HepG2 (cell line): Measurements from ENCODE around the gene KCNJ14. TPM values are rescaled to one million over a fixed set of nuclear protein-coding genes. Genes with fewer than 3 reads are reported as not detected.

ENCODE experiments used
- ARID2 ChIP-seq: sonication (generic); formaldehyde crosslinking; IDR thresholded peaks from 2 replicates; pipeline ENCODE4 v1.8.1; 2022; ENCODE audit warnings: mild to moderate bottlenecking, missing genetic modification reagents, borderline replicate concordance
- ATF7 ChIP-seq, 2 experiments: fragments of 450-650 bp in 1 of 2; sonication (generic) in 1 of 2; formaldehyde crosslinking in 1 of 2; IDR thresholded peaks; 2 replicates each; pipeline versions ENCODE4 v1.4.0 to v1.6.1; 2016 to 2020; ENCODE audit warnings: antibody characterized with exemption in 1 of 2, mild to moderate bottlenecking in 1 of 2, missing genetic modification reagents in 1 of 2
- DNMT1 ChIP-seq: sonication (generic); formaldehyde crosslinking; IDR thresholded peaks from 2 replicates; pipeline ENCODE4 v1.5.1; 2020; ENCODE audit warnings: mild to moderate bottlenecking, missing genetic modification reagents
- ELF1 ChIP-seq: sonication (generic); formaldehyde crosslinking; IDR thresholded peaks from 2 replicates; pipeline ENCODE4 v1.4.0; 2020; ENCODE audit warnings: missing genetic modification reagents
- FOXO1 ChIP-seq: sonication (generic); formaldehyde crosslinking; IDR thresholded peaks from 2 replicates; pipeline ENCODE4 v1.4.0; 2020; ENCODE audit warnings: missing genetic modification reagents
- MYC ChIP-seq: sonication (generic); formaldehyde crosslinking; IDR thresholded peaks from 2 replicates; pipeline ENCODE4 v1.9.0; 2021; ENCODE audit warnings: missing genetic modification reagents, borderline replicate concordance
- PHF21A ChIP-seq: sonication (generic); formaldehyde crosslinking; IDR thresholded peaks from 2 replicates; pipeline ENCODE4 v1.5.0; 2020; ENCODE audit warnings: mild to moderate bottlenecking, missing genetic modification reagents
- RAD21 ChIP-seq: fragments of 450-650 bp; formaldehyde crosslinking; IDR thresholded peaks from 2 replicates; pipeline ENCODE4 v1.5.0; 2020; ENCODE audit warnings: mild to moderate bottlenecking
- SRSF1 ChIP-seq: fragments of 200-400 bp; formaldehyde crosslinking; optimal IDR thresholded peaks from 2 replicates; pipeline ENCODE3; 2017; ENCODE audit warnings: mild to moderate bottlenecking, low read depth, low read length, moderate library complexity
- SSRP1 ChIP-seq: IDR thresholded peaks from 2 replicates; pipeline ENCODE4 v1.6.1; 2016; ENCODE audit warnings: control low read depth
- TOE1 ChIP-seq: sonication (generic); formaldehyde crosslinking; IDR thresholded peaks from 2 replicates; pipeline ENCODE4 v1.4.0; 2020; ENCODE audit warnings: mild to moderate bottlenecking, missing genetic modification reagents
- ZNF329 ChIP-seq: sonication (generic); formaldehyde crosslinking; IDR thresholded peaks from 2 replicates; pipeline ENCODE4 v1.9.0; 2021; ENCODE audit warnings: low read depth, mild to moderate bottlenecking, missing genetic modification reagents
- polyA plus RNA-seq, 8 experiments: library from polyadenylated mRNA; depleted of rRNA in 3 of 8; stranded (reverse) in 7 of 8; unstranded in 1 of 8; fragments of >200 nt; fragmentation: Illumina TruSeq in 4 of 8; extraction: Trizol in 4 of 8; gene quantifications; 2 replicates each; pipeline versions ENCODE4 v1.2.1 to v1.2.3, GENCODE V29; 2011 to 2016; ENCODE audit warnings: low read depth in 4 of 8, missing spikeins in 1 of 8, mixed read lengths in 1 of 8; ENCODE audit not compliant: insufficient read depth in 1 of 8
- total RNA-seq, 5 experiments: library from RNA; depleted of rRNA; stranded (reverse); fragments of >200 nt; fragmentation: Illumina TruSeq; extraction: Trizol; gene quantifications; 2 replicates each; pipeline ENCODE4 v1.2.3, GENCODE V29; 2016; ENCODE audit warnings: low read depth in 1 of 5
- TF ChIP-seq, protein P1 (sequence below): sonication (generic); formaldehyde crosslinking; IDR thresholded peaks from 2 replicates; pipeline ENCODE4 v1.8.1; 2023; ENCODE audit warnings: mild to moderate bottlenecking, missing genetic modification reagents
- TF ChIP-seq, protein P2 (sequence below): sonication (generic); formaldehyde crosslinking; IDR thresholded peaks from 2 replicates; pipeline ENCODE4 v1.4.0; 2020; ENCODE audit warnings: missing genetic modification reagents, mild to moderate bottlenecking, borderline replicate concordance
- TF ChIP-seq, protein P3 (sequence below): conservative IDR thresholded peaks from 2 replicates; pipeline ENCODE4 v1.6.1; 2018; ENCODE audit warnings: missing genetic modification reagents
- TF ChIP-seq, protein P4 (sequence below): sonication (generic); formaldehyde crosslinking; IDR thresholded peaks from 2 replicates; pipeline ENCODE4 v1.8.0; 2022; ENCODE audit warnings: mild to moderate bottlenecking, missing genetic modification reagents, moderate library complexity
- TF ChIP-seq, protein P5 (sequence below): sonication (generic); formaldehyde crosslinking; conservative IDR thresholded peaks from 2 replicates; pipeline ENCODE4 v1.4.0; 2020; ENCODE audit warnings: missing genetic modification reagents
- TF ChIP-seq, protein P6 (sequence below): sonication (generic); formaldehyde crosslinking; conservative IDR thresholded peaks from 2 replicates; pipeline ENCODE4 v1.4.0; 2020; ENCODE audit warnings: missing genetic modification reagents
- TF ChIP-seq, protein P7 (sequence below): sonication (generic); formaldehyde crosslinking; conservative IDR thresholded peaks from 2 replicates; pipeline ENCODE4 v1.8.0; 2022; ENCODE audit warnings: low read depth, missing genetic modification reagents

KCNJ14 gene
- total and polyA plus RNA-seq, 2 of the 13 experiments (the other 11 are each of a cell fraction or from before 2014, with no cell fraction given): 0.20 to 0.51 TPM

DNA sequence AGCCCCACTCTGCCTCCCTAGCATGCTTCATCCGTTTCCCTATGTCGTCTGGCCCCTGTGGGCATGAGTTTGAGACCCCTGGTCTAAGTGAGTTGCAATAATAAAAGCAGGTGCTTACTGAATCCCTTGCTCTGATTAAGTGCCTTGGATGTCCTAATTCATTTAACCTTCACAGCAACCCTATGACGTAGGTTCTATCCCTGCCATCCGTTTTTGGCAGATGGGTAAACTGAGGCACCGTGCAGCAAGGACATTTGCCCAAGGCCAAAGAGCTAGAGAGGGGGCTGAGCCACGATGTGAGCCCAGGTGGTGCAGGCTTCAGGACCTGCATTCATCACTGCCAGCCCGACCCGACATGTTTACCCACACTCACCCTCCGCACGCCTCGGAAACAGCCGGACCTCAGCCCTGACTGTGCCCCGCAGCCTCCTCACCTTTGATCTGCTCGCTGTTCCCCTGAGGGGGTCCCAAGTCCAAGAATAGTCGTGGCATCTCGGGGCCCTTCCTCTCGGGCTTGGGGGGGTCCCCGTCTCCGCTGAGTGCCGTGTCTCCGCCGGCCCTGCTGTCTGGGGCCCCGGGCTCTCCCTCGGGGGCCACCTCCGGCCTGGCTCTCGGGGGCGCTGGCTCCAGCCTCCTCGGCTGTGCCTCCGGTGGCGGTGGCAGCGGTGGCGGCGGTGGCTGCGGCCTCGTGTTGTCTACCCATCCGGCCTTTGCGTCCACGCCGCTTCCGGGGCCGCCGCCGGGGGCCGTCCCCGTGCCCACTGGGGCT is 41.8 kb downstream of the KCNJ14 start (continued):
- TF ChIP-seq, protein P1, sequence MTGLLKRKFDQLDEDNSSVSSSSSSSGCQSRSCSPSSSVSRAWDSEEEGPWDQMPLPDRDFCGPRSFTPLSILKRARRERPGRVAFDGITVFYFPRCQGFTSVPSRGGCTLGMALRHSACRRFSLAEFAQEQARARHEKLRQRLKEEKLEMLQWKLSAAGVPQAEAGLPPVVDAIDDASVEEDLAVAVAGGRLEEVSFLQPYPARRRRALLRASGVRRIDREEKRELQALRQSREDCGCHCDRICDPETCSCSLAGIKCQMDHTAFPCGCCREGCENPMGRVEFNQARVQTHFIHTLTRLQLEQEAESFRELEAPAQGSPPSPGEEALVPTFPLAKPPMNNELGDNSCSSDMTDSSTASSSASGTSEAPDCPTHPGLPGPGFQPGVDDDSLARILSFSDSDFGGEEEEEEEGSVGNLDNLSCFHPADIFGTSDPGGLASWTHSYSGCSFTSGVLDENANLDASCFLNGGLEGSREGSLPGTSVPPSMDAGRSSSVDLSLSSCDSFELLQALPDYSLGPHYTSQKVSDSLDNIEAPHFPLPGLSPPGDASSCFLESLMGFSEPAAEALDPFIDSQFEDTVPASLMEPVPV (CRISPR knock-in tag): no peak
- no peak for TF ChIP-seq ZNF329 (CRISPR knock-in tag)
- TF ChIP-seq FOXO1 (CRISPR knock-in tag): peak; percentile 63; the same call in 1 of the 2 replicates
- TF ChIP-seq SSRP1 (CRISPR knock-in tag): 0 out of 2 replicates have a peak, but pooled peaks have one; percentile 21
- no peak for TF ChIP-seq DNMT1
- TF ChIP-seq PHF21A: peak; percentile 33; the same call in 1 of the 2 replicates
- TF ChIP-seq, protein P2, sequence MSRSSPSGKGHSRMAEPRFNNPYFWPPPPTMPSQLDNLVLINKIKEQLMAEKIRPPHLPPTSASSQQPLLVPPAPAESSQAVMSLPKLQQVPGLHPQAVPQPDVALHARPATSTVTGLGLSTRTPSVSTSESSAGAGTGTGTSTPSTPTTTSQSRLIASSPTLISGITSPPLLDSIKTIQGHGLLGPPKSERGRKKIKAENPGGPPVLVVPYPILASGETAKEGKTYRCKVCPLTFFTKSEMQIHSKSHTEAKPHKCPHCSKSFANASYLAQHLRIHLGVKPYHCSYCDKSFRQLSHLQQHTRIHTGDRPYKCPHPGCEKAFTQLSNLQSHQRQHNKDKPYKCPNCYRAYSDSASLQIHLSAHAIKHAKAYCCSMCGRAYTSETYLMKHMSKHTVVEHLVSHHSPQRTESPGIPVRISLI: no peak
- no peak for TF ChIP-seq RAD21 (CRISPR knock-in tag)
- no peak for TF ChIP-seq ARID2 (CRISPR knock-in tag)
- TF ChIP-seq, protein P3, sequence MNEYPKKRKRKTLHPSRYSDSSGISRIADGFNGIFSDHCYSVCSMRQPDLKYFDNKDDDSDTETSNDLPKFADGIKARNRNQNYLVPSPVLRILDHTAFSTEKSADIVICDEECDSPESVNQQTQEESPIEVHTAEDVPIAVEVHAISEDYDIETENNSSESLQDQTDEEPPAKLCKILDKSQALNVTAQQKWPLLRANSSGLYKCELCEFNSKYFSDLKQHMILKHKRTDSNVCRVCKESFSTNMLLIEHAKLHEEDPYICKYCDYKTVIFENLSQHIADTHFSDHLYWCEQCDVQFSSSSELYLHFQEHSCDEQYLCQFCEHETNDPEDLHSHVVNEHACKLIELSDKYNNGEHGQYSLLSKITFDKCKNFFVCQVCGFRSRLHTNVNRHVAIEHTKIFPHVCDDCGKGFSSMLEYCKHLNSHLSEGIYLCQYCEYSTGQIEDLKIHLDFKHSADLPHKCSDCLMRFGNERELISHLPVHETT (CRISPR knock-in tag): no peak
- no peak for TF ChIP-seq ATF7 (IDR thresholded peaks at IDR 0.05)
- no peak for TF ChIP-seq ATF7 (CRISPR knock-in tag; IDR thresholded peaks at IDR 0.05)
- TF ChIP-seq, protein P4, sequence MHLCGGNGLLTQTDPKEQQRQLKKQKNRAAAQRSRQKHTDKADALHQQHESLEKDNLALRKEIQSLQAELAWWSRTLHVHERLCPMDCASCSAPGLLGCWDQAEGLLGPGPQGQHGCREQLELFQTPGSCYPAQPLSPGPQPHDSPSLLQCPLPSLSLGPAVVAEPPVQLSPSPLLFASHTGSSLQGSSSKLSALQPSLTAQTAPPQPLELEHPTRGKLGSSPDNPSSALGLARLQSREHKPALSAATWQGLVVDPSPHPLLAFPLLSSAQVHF (CRISPR knock-in tag): no peak
- TF ChIP-seq SRSF1: no peak
- TF ChIP-seq, protein P5, sequence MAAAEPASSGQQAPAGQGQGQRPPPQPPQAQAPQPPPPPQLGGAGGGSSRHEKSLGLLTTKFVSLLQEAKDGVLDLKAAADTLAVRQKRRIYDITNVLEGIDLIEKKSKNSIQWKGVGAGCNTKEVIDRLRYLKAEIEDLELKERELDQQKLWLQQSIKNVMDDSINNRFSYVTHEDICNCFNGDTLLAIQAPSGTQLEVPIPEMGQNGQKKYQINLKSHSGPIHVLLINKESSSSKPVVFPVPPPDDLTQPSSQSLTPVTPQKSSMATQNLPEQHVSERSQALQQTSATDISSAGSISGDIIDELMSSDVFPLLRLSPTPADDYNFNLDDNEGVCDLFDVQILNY (CRISPR knock-in tag): no peak
- peak; percentile 40; the same call in 1 of the 2 replicates for TF ChIP-seq MYC (CRISPR knock-in tag)
- no peak for TF ChIP-seq TOE1 (CRISPR knock-in tag)
- TF ChIP-seq, protein P6, sequence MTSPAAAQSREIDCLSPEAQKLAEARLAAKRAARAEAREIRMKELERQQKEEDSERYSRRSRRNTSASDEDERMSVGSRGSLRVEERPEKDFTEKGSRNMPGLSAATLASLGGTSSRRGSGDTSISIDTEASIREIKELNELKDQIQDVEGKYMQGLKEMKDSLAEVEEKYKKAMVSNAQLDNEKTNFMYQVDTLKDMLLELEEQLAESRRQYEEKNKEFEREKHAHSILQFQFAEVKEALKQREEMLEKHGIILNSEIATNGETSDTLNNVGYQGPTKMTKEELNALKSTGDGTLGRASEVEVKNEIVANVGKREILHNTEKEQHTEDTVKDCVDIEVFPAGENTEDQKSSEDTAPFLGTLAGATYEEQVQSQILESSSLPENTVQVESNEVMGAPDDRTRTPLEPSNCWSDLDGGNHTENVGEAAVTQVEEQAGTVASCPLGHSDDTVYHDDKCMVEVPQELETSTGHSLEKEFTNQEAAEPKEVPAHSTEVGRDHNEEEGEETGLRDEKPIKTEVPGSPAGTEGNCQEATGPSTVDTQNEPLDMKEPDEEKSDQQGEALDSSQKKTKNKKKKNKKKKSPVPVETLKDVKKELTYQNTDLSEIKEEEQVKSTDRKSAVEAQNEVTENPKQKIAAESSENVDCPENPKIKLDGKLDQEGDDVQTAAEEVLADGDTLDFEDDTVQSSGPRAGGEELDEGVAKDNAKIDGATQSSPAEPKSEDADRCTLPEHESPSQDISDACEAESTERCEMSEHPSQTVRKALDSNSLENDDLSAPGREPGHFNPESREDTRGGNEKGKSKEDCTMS: no peak
- TF ChIP-seq, protein P7, sequence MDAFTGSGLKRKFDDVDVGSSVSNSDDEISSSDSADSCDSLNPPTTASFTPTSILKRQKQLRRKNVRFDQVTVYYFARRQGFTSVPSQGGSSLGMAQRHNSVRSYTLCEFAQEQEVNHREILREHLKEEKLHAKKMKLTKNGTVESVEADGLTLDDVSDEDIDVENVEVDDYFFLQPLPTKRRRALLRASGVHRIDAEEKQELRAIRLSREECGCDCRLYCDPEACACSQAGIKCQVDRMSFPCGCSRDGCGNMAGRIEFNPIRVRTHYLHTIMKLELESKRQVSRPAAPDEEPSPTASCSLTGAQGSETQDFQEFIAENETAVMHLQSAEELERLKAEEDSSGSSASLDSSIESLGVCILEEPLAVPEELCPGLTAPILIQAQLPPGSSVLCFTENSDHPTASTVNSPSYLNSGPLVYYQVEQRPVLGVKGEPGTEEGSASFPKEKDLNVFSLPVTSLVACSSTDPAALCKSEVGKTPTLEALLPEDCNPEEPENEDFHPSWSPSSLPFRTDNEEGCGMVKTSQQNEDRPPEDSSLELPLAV (CRISPR knock-in tag): no peak
- no peak for TF ChIP-seq ELF1 (CRISPR knock-in tag)
